Suprapubic skin (tissue), 4 donors: Measurements from ENCODE around the gene OIT3. TPM values are rescaled to one million over a fixed set of nuclear protein-coding genes. Genes with fewer than 3 reads are reported as not detected.

Source experiments
- DNase-seq, 2 donors: peaks; one replicate each; pipeline ENCODE4 v3.0.0-alpha.2; 2019; ENCODE audit warnings: low spot score in 2 of 2
- H3K27ac ChIP-seq: fragments of 200-600 bp; sonication (generic); one replicate; pipeline ENCODE4 v1.5.1; 2019
- H3K27me3 ChIP-seq: fragments of 200-600 bp; sonication (generic); one replicate; pipeline ENCODE4 v1.5.1; 2019
- H3K36me3 ChIP-seq: fragments of 200-600 bp; sonication (generic); one replicate; pipeline ENCODE4 v1.5.1; 2019
- H3K4me1 ChIP-seq: fragments of 200-600 bp; sonication (generic); one replicate; pipeline ENCODE4 v1.5.1; 2019
- H3K4me3 ChIP-seq: fragments of 200-600 bp; sonication (generic); one replicate; pipeline ENCODE4 v1.5.1; 2019; ENCODE audit warnings: mild to moderate bottlenecking
- H3K9me3 ChIP-seq: fragments of 200-600 bp; sonication (generic); one replicate; pipeline ENCODE4 v1.5.1; 2019
- EP300 ChIP-seq: sonication (generic); formaldehyde crosslinking; IDR thresholded peaks from one replicate; pipeline ENCODE4 v1.6.1; 2017; ENCODE audit warnings: antibody characterized with exemption
- POLR2A ChIP-seq, 2 donors: fragments of 450-650 bp; IDR thresholded peaks; one replicate each; pipeline ENCODE4 v1.6.1; 2017; ENCODE audit warnings: antibody characterized with exemption in 2 of 2, mild to moderate bottlenecking in 2 of 2, moderate library complexity in 2 of 2
- POLR2AphosphoS5 ChIP-seq, 3 donors: sonication (generic); formaldehyde crosslinking; IDR thresholded peaks; one replicate each; pipeline ENCODE4 v1.6.1; 2017; ENCODE audit warnings: antibody characterized with exemption in 3 of 3
- WGBS: methylation state at CpG from one replicate; pipeline ENCODE4 v1.1.5; 2018; 5-methylcytosine and 5-hydroxymethylcytosine counted together
- total RNA-seq, 4 donors: library from RNA; depleted of rRNA; stranded (reverse); fragments of >200 nt; gene quantifications; one replicate each; pipeline ENCODE4 v1.1.0, GENCODE V29; 2016
- TF ChIP-seq, protein P1 (sequence below), 2 donors: fragments of 200-600 bp in 1 of 2; fragments of 450-650 bp in 1 of 2; sonication (generic) in 1 of 2; IDR thresholded peaks; one replicate each; pipeline ENCODE4 v1.5.1; 2016 to 2019; ENCODE audit warnings: antibody characterized with exemption in 2 of 2, mild to moderate bottlenecking in 1 of 2, moderate library complexity in 1 of 2

OIT3 gene
- total RNA-seq, 4 donors from 2014 or later, result not detected

DNA sequence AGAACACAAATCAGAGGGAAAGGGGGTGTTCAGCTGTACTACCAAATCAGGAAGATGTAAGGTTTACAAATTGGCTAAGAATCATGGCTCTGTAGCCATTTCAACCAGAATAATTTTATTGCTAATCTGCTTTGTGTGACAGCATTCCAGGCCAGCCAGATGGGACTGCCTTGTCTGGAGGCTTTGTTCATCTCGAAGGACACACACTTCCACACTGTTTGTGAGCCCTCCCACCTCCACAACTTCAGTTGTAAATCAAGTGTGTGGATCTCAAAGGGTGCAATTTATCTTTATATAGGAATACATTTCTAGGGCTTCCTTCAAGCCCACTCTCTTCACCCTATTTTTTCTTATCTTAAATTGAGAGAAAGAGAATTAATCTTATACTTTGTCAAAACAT lies 6.9 kb upstream of the OIT3 start:
- Histone ChIP-seq H3K27ac (peak overlapping the region; percentile 0), H3K9me3 (no peaks in the 10 kb centered on the region), H3K4me3 (no peak overlapping the region), H3K27me3 (no peaks in the 10 kb centered on the region), H3K4me1 (peaks cover 36% of the 10 kb centered on the region), H3K36me3 (peaks cover 11% of the 10 kb centered on the region)
- WGBS, result 38% methylated on average over 1 of the region's 1 CpG
- TF ChIP-seq, protein P1, sequence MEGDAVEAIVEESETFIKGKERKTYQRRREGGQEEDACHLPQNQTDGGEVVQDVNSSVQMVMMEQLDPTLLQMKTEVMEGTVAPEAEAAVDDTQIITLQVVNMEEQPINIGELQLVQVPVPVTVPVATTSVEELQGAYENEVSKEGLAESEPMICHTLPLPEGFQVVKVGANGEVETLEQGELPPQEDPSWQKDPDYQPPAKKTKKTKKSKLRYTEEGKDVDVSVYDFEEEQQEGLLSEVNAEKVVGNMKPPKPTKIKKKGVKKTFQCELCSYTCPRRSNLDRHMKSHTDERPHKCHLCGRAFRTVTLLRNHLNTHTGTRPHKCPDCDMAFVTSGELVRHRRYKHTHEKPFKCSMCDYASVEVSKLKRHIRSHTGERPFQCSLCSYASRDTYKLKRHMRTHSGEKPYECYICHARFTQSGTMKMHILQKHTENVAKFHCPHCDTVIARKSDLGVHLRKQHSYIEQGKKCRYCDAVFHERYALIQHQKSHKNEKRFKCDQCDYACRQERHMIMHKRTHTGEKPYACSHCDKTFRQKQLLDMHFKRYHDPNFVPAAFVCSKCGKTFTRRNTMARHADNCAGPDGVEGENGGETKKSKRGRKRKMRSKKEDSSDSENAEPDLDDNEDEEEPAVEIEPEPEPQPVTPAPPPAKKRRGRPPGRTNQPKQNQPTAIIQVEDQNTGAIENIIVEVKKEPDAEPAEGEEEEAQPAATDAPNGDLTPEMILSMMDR (IDR thresholded peaks at IDR 0.05), result no peak
- TF ChIP-seq EP300 (no peak), POLR2AphosphoS5 (IDR thresholded peaks at IDR 0.05) (no peak), POLR2A (IDR thresholded peaks at IDR 0.05) (no peak)
- no peak for DNase-seq

DNA sequence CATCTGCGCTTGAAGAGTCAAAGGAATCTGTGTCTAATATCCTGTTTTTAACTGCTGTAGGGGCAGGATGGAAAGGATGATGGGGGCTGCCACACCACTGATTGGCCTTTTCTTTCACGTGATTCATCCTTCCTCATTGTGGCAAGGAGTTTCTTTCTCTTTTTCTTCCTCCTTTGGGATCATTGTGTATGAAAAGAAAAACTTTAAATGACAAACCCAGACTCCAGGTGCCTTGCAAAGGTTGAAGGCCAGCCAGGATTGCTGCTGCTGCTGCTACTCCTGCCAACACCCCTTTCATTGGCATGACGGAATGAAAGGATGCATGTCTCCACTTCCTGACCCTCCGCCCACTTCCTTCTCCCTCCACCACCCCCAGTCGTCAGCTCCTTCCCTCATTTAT lies 6.5 kb upstream of the OIT3 start:
- Histone ChIP-seq H3K9me3 (no peaks in the 10 kb centered on the region), H3K36me3 (peaks cover 11% of the 10 kb centered on the region), H3K4me3 (peak overlapping the region; percentile 10), H3K27me3 (no peaks in the 10 kb centered on the region), H3K4me1 (peaks cover 36% of the 10 kb centered on the region), H3K27ac (peak overlapping the region; percentile 0)
- no peak for DNase-seq
- 26% methylated on average over 5 of the region's 5 CpGs for WGBS
- TF ChIP-seq EP300, result no peak
- no peak for TF ChIP-seq POLR2A (IDR thresholded peaks at IDR 0.05)
- no peak for TF ChIP-seq POLR2AphosphoS5 (IDR thresholded peaks at IDR 0.05)

DNA sequence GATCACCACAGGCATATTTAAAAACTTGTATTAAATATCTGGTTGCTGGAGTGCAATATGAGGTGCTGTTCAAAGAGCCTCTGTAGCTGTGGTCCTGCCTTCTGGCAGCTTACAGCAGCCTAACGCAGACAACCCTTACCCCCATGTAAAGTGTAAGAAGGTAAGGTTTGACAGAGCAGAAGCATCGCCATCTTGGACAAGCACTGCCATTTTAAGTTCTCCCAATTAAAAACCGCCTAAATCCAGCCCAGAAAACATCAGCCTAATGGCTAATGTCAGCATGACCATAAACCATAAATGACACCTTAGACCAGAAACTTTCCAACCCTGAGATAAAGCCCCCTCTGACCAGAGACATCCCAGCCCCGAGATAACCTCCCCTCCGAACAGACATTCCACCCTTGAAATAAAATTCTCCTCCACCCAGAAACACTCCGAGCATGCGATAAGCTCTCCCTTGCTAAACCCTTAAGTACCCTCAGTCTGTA lies 5.3 kb upstream of the OIT3 start:
- no peaks in the 10 kb centered on the region for H3K9me3 ChIP-seq
- DNase-seq, result no peak
- peaks cover 36% of the 10 kb centered on the region for H3K4me1 ChIP-seq
- no peak overlapping the region for H3K27ac ChIP-seq
- no peaks in the 10 kb centered on the region for H3K27me3 ChIP-seq
- TF ChIP-seq POLR2AphosphoS5 (IDR thresholded peaks at IDR 0.05), result no peak
- TF ChIP-seq EP300, result no peak
- WGBS, result 86% methylated on average over 7 of the region's 7 CpGs
- peaks cover 11% of the 10 kb centered on the region for H3K36me3 ChIP-seq
- H3K4me3 ChIP-seq, result no peak overlapping the region

DNA sequence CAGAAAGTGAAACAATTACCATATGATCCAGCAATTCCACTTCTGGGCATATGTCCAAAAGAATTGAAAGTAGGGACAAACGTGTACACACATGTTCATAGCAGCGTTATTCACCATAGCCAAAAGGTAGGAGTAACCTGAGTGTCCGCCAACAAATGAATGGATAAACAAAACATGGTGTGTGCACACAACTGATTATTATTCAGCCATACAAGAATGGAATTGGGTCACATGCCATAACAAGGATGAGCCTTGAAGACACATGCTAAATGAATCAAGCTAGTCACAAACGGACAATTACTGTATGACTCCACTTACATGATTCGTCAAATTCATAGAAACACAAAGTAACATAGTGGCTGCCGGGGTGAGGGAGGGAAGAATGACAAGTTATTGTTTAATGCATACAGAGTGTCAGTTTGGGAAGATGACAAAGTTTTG lies 4.1 kb upstream of the OIT3 start:
- peak in 2 of 3 donors; percentile 66 to 76 for TF ChIP-seq POLR2AphosphoS5 (IDR thresholded peaks at IDR 0.05)
- TF ChIP-seq, protein P1 (IDR thresholded peaks at IDR 0.05), result no peak
- peaks cover 11% of the 10 kb centered on the region for H3K36me3 ChIP-seq
- no peaks in the 10 kb centered on the region for H3K9me3 ChIP-seq
- DNase-seq, result no peak
- no peak overlapping the region for H3K27ac ChIP-seq
- H3K4me1 ChIP-seq, result peaks cover 36% of the 10 kb centered on the region
- no peaks in the 10 kb centered on the region for H3K27me3 ChIP-seq
- WGBS, result 33% methylated on average over 6 of the region's 6 CpGs
- H3K4me3 ChIP-seq, result no peak overlapping the region

DNA sequence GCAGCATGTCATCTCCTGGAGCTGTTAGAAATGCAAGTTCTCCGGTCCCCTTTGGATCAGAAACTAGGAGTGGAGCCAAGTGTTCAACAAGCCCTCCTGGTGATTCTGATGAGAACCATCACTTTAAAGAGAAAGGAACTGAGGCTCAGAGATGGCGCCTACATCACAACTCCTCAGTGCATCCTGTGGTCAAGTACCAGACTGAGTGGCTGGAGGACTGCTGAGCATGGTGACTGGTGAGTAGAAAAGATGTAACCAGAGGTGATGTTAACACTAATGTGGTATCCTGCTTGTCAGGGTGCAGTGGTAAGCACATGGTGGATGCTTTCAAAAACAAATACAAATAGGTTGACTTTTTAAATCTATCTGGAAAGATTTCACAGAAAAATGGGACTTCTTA lies 3.5 kb upstream of the OIT3 start:
- Histone ChIP-seq H3K27me3 (no peaks in the 10 kb centered on the region), H3K27ac (no peak overlapping the region), H3K36me3 (peaks cover 5% of the 10 kb centered on the region), H3K4me3 (no peak overlapping the region), H3K9me3 (no peaks in the 10 kb centered on the region), H3K4me1 (peaks cover 36% of the 10 kb centered on the region)
- TF ChIP-seq, protein P1 (IDR thresholded peaks at IDR 0.05), result no peak
- no peak for TF ChIP-seq POLR2AphosphoS5 (IDR thresholded peaks at IDR 0.05)
- no peak for TF ChIP-seq EP300
- TF ChIP-seq POLR2A (IDR thresholded peaks at IDR 0.05), result no peak
- WGBS, result 80% methylated on average over 2 of the region's 2 CpGs
- no peak for DNase-seq

DNA sequence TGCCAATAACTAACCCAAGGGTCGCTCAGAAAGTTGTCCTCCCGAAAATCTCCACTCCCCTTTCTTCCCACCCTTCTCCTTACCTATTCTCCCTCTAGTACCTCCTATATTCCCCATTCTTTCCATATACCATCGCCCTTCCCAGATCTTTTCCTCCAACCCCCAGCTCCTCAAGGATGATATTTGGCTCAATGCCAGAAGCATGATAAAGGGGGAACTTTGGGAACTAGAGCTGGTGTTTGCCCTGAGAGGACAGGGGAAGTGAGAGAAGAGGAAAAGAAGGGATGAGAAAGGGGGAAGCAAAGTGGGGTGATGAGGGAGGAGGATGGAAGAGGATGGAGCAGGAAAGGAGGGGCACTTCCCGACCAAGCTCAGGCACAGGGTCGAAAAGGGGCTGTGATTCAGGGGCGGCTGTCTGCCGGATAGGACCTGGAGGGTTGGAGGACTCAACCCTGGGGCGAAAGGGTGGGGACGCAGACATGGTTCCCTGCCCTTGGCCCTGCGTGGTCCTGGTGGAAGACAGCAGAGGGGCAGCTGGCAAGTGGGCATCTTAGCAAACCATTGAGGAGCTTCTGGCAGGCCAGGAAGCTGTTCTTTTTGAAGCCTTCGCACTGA lies 1.8 kb downstream of the OIT3 start:
- Histone ChIP-seq H3K27me3 (no peaks in the 10 kb centered on the region), H3K36me3 (no peaks in the 10 kb centered on the region), H3K27ac (no peak overlapping the region), H3K4me1 (no peaks in the 10 kb centered on the region), H3K4me3 (no peak overlapping the region), H3K9me3 (no peaks in the 10 kb centered on the region)
- no peak for DNase-seq
- TF ChIP-seq POLR2AphosphoS5 (IDR thresholded peaks at IDR 0.05), result no peak
- TF ChIP-seq, protein P1 (IDR thresholded peaks at IDR 0.05), result no peak
- TF ChIP-seq POLR2A (IDR thresholded peaks at IDR 0.05), result no peak
- TF ChIP-seq EP300, result no peak
- 78% methylated on average over 11 of the region's 11 CpGs for WGBS
